HG02840 (cell line): ENCODE results near the gene FRMPD4.
"Not testable (repeated sequence)": the region's sequence is repeated elsewhere in the genome, so short reads cannot be mapped to it uniquely, and the experiment has no call there.

Experiments used
- ATAC-seq: cut with Tn5 transposase; IDR thresholded peaks from one replicate; pipeline ENCODE4 v1.9.1; 2021; ENCODE audit warnings: mild to moderate bottlenecking, moderate library complexity, moderate number of reproducible peaks; ENCODE audit not compliant: unreplicated experiment, low FRiP score

Gene FRMPD4

DNA sequence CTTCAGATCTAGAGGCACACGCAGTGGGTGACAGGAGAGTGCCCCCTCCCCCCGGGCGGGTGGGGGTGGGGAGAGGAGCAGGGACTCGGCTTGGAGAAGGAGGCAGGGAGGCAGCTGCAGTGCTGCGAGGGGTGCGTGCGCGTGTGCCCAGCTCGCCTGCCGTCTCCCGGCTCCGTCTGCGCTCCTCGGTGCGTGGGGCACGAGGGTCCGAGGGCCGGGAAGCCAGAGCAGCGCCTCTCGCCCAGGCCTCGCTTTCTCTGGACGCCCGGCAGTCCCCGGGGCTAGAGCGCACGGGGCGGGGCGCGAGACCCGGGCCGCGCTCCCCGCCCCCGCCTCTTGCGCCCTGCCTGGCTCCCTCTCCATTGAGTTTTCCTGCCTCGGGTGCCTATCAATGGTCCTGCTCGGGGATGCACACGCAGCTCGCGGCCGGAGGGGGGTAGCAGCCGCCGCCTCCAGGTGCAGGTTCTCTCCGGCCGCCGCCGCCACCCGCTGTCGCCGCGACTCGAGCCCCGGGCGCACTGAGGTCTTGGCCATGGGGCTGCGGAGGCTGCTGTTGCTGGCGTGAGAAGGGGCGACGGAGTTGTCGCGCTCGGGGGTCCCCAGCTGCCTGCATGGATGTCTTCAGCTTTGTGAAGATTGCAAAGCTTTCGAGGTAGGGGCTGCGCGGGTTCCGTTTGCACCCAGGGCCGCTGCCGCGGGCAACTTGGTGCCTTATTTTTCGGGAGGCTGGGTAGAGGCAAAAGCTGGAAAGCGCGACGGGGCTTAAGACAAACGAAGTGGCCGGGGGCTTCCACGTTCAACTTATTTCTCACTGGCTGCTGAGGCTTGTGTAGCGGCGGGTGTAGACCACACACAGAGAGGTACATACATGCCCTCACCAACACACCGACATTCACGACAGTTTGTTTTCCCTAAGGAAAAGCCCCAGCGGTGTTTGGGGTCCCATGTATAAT, at the start of gene FRMPD4:
FRMPD4 (plus strand) TSS at position 113 of the 953 bp plus-strand sequence; CDS start at position 612, 499 bp downstream.
- ATAC-seq = no peak

DNA sequence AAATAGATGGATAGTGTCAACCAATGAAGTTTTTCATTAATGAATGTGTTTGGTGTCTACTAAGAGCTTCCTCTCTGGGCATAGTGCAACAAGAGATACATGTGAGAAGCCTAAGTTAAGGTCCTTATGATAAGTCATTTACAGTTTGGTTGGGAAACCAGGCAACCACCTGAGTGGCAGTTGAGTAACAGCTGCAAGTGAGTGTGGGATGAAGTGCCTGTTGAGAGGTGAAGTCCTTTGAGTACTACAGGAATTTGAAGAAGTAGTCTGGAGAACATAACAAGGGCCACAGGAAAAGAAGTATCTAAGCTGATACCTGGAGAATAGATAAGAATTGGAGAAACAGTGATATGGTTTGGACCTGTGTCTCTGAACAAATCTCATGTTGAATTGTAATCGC, 48.5 kb upstream of the FRMPD4 start:
- ATAC-seq = no peak

DNA sequence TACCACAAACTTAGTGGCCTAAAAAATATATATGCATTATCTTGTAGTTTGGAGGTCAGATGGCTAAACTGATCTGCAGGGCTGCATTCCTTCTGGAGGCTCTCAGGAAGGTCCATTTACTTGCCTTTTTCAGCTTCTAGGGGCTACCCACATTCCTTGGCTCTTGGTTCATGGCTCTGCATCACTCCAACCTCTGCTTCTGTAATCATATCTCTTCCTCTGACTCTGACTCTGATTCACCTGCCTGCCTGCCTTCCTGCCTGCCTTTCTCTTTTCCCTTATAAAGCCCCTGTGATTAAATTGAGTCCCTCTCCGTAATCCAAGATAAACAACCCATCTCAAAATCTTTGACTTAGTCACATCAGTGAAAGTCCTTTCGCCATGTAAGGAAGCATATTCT, 25.0 kb upstream of the FRMPD4 start:
- ATAC-seq = no peak

DNA sequence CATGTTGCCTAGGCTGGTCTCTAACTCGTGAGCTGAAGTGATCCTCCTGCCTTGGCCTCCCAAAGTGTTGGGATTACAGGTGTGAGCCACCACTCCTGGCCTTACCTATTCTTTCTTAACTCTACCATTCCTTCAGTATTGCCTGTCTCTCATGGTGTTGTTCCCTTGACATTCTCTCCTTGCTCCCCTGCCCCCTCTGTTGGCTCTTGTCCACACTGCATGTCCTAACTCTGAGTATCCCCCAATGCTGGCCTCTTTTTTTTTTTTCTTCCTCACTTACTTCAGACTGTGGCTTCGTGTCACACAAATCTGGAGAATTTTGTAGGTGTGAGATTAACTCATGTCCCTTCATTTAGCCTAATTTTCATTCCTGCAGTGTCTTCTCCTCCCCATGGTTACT, 22.9 kb upstream of the FRMPD4 start:
- no peak for ATAC-seq

DNA sequence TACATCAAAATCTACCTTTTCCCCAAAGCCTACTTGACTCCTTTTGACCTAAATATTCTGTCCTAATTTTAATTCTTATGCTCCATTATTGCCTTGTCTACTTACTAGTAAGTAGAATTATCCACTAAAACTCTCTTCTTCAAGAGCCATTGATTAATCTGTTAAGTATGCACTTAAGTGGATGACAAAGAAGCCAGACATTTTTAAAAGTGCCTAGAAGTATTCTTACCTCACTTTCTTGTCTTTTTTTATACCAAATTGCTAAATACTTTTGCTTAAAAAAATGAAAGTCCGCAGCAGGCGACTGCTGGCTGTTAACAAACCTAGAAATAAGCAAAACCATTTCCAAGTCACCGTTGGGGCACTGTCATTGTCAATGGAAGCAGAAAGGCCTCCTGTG, 20.1 kb upstream of the FRMPD4 start:
- no peak for ATAC-seq

DNA sequence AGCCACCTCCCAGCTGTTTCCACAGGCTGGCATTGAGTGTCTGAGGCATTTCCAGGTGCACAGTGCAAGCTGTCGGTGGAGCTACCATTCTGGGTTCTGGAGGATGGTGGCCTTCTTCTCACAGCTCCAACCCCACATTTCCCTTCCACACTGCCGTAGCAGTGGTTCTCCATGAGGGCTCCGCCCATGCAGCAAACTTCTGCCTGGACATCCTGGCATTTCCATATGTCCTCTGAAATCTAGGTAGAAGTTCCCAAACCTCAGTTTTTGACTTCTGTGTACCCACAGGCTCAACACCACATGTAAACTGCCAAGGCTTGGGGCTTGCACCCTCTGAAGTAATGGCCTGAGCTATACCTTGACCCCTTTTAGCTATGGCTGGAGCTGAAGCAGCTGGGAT, 10.3 kb upstream of the FRMPD4 start:
- no peak for ATAC-seq

DNA sequence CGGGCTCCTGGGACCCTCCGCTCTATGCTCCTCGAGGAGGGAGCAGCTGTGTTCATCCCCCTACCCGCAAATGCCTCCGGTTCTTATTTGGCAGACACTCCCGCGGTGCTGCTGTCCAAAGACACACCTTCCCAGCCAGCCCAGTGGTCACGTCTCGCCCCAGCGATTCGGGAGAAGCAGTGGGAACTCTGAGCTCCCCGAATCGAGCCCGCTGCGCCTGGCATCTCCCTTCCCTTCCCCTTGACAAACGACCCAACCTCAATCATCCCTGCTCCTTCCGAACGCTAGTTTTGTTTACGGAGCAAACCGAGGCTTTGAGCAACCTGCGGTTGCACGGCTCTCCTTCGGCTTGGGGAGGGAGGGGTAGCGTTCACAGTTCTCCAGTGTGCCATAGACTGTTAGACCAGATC, 317 bp upstream of the FRMPD4 start:
- no peak for ATAC-seq

DNA sequence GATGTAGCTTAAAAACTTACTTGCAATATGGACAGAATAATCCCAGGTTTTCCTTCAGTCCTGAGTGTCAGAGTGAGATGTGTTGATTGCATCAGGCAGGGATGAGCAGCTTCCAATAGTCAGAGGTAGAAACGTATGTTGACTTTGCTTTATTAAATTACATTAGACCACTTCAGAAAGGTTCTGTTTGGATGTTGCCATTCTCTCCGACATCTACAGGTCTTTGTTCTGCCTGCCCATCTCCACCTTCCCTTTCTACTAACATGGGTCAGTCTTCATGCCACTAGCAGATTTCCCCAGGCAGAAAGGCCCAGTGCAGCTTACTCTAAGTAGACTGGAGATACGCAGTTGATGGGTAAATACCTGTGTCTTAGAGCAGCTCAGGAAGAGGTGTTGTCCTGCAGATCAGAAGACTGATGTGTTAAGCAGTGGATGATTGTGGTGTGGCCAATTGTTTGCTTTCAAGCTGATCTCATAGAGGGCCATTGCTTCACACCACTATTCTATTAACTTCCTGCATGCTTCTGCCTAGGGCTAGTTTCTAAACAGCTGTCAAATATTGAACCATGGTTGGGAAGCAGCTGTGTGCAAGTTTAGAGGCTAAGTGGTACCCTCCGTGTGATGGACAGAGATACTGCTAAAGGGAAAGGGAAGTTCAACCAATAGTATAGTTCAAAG, 1.8 kb downstream of the FRMPD4 start:
- ATAC-seq = no peak

DNA sequence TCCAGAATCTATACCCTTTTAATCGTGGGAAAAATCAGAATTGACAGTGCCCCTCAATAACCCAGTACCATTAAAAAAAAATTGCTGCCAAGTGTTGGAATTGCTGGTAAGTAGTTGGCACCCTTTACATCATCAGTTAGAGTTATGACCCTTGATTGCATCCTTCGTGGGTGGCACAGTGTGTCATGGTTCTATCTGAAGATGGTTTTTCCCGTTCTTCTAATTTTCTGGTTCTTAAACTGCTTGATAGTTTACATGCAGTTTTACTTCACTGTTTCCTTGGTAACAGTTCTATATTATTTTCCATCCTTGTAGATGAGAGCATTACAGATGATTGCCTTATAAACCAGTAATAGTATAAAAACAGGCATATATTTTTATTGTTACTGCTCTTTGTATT, 3.2 kb downstream of the FRMPD4 start:
- no peak for ATAC-seq

DNA sequence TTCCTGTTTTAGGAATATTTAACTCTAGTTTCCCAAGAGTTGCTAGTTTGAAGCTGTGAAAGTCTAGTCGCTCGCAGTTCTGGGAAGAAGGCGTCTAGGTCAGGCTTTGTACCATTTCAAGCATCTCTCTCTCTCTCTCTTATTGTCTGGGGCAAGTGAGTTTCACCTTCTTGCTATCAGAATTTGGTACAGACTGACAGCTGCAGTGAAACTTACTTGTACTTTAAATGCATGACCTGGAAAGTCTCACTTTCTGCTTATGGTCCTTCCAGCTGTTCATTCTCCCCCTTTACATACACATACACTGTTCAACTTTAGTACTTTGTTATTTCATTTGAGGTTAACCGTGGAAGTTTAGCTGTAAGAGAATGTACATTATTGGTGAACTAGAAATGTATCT, 4.4 kb downstream of the FRMPD4 start:
- ATAC-seq = no peak

DNA sequence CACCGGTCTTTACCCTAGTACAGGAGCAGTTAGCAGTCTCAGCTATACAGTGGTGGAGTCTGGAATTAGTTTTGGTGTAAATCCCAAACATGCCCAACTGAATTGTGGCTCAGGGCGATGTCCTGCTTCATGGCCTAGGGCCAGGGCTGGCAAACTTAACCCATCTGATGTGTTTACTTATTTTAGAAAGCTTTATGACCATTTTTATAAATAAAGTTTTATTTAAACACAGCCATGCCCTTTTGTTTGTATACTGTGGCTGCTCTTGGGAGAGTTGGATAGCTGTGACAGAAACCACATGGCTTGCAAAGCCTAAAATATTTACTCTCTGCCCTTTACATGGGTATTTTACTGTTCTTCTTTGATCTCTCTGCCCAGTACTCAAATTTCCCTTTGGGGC, 7.1 kb downstream of the FRMPD4 start:
- ATAC-seq = no peak

DNA sequence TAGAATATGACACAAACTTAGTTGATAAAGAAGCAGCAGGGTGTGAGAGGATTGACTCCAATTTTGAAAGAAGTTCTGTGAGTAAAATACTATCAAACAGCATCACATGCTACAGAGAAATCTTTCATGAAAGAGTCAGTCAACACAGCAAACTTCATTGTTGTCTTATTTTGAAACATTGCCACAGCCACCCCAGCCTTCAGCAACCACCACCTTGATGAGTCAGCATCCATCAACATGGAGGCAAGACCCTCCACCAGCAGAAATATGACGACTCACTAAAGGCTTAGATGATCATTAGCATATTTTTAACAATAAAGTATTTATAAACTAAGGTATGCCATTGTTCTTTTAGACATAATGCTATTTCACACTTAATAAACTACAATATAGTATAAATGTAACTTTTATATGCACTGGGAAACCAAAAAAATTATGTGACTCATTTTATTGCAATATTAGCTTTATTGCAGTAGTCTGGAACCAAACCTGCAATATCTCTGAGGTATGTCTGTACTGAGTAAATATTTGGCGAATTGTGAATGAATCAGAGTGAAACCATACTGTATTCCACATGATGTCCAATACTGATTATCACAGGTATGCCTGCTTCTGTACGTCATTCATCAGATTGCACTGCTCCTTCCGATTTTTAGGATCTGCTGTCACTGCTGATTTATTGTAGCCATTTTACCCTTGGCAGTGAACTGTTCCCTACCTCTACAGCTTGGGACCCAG, 11.6 kb downstream of the FRMPD4 start:
- ATAC-seq = no peak

DNA sequence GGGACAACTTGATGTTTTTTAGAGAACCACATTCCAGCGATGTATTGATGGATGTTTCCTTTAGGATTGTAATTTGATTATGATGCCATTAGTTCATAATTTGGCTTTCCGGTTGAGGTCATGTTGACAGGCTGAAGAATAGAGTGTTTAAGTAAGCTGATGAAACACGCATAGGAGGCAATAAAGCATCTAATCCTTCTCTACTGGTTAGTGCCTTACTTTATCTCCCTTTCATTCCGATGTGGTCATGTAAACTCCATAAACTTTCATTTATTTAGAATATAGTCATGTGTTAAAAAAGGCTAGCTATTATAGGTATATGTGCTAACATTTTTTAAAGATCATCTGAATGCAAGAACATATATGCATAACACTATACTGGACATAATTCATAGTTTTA, 15.0 kb downstream of the FRMPD4 start:
- ATAC-seq = no peak

DNA sequence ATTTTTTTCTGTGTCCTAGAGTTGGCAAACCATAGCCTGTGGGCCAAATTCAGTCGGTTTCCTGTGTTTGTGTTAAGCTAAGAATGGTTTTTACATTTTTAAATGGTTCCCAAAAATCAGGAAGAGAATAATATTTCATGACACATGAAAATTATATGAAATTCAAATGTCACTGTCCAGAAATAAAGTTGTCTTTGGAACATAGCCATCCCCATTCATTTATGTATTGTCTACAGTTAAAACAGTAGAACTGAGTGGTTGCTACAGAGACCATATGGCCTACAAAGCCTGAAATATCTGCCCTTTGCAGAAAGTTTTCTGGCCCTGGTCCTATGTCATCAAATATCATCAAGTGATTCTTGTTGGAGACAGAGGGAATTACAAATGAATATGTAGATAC, 15.5 kb downstream of the FRMPD4 start:
- ATAC-seq = no peak

DNA sequence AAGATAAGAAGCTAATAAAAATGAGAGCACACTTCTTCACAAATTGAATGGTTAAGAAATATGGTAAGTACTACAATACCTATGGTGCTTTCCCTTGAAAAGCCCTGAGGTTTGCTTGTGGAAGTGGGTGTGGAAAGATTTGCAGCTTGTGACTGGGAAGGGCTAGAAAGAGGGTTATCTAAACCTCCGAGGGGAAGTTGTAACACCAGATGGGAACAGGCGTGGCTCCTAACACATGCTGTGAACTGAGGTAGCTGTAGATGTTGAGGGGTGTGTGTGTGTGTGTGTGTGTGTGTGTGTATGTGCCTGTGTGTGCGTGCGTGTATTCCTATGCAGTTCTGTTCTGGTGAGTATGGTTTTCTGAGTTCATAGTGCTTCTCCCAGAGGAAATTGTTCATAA, 21.5 kb downstream of the FRMPD4 start:
- ATAC-seq = no peak

DNA sequence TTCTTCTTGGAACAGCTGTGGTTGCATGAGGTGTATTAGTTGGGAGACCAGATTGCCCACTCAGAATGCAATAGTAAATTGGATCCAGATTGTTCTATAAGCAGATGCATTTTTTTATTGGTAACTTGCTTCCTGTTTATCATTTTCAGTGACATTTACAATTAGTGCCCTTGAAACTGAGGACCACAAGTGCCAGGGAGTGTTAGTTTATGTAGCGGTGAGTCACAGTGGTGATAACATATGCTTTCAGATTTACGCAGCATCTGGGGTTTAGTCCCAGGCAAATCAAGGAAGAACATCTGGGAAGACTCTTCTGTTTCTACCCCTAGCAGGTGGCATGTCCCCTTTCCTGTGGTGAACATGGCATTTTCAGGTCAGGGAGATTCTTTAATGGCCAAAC, 24.1 kb downstream of the FRMPD4 start:
- no peak for ATAC-seq

DNA sequence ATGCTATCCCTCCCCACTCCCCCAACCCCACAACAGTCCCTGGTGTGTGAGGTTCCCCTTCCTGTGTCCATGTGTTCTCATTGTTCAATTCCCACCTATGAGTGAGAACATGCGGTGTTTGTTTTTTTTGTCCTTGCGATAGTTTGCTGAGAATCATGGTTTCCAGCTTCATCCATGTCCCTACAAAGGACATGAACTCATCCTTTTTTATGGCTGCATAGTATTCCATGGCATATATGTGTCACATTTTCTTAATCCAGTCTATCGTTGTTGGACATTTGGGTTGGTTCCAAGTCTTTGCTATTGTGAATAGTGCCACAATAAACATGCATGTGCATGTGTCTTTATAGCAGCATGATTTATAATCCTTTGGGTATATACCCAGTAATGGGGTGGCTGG, 25.9 kb downstream of the FRMPD4 start:
- ATAC-seq = not testable (repeated sequence)

DNA sequence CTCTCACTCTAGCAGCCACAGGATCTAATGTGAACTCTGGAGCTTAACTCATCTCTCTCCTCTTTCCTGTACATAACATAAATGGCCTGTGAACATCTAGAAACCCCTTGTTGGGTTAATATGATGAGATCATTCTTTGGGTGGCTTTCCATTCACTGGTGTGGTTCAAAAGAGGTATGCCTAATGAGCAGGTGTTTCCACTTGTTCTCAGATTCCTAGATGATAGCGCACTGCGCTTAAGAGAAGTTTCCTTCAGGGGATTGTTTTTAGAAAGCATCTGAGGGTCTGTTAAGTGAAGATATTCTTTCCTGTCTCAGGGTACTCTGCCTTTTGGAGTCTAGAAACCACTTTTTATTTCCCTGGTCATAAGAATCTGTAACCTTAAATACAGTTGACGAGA, 32.5 kb downstream of the FRMPD4 start:
- no peak for ATAC-seq

DNA sequence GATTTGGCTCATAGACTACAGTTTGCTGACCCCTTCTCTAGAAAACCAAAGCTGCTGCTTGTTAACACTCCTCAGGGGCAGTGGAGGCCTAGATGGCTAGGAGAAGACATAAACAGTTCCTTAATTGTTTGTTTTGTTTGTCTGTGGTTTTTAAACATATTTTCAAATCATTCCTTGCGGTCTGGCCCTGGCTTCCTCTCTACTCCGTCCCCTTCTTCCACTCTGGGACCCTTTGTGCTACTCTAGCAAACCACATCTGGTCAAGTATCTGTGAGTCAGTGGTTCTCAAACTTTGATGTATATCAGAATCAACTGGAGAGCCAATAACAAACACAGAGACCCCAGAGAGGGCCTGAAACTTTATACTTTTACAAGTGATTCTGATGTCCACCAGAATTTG, 36.1 kb downstream of the FRMPD4 start:
- no peak for ATAC-seq

DNA sequence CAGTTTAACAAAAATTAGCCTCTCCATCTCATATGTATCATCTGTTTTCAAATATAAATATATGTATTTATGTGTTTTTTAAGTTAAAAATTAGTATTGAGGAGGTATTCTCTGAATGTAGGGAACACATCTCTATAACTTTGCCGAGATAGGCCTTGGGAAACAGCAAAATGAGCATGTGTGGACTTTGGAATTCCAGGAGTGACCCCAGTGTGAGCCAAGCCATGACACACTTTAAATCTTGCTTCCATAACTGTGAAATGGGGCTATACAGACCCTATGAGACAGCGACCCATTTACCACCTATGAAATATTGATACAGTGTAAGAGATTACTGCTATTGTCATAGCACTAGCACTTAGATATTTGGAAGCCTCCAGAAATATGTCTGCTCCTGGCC, 58.8 kb downstream of the FRMPD4 start:
- no peak for ATAC-seq

DNA sequence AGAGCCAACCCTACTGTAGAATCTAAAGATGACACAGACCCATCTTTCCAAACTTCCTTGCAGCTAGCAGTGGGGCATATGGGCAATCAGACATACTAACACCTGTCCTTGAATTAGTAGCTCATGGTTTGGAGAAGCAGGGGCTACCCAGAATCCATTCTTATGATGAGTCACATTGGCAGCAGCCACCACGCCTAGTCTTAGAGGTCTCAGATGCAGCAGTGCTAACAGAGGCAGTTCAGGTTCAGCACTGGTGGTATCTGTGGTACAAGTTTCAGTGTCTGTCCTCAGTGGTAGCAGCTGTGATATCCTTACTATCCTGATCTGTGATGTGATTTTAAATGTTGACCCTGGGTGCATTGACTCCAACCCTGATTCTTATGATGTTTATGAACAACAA, 68.1 kb downstream of the FRMPD4 start:
- no peak for ATAC-seq
